ENCODE data around the gene EIF4E2. TPM values are rescaled to one million over a fixed set of nuclear protein-coding genes. Genes with fewer than 3 reads are reported as not detected.

The EIF4E2 gene
- total and polyA plus RNA-seq, 2 of the 4 experiments (the other 2 are of a cell fraction): 52.1 to 105 TPM

DNA sequence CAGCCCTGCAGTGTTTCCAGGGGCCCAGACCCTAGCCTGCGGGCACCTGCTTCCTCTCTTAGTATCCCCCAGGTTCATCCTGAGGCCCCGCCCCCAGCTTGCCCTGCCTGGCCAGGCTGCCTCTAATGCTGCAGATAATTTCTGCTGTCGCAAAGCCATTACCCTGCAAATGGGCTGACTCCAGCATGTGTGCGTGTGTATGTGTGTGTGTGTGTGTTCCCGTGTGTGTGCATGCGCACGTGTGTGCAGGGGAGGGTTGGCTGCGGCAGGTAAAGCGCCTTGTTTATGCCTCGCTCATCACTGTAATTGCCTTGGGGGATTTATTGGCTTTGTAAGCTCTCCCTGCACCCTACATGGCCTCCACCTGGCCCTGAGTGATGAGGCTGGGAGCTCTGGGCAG lies 37.9 kb upstream of the EIF4E2 start:
- H3K27ac ChIP-seq (ENCODE audit: insufficient read depth, low read length): no peak overlapping the region
- in situ Hi-C loops (cut with MboI; ENCODE audit: low sequenced_read_pairs) (no loop called here), intact Hi-C loops (cut with micrococcal nuclease) (no loop called here), dilution Hi-C loops (cut with HindIII; ENCODE audit: low sequenced_read_pairs, unreplicated experiment) (no loop called here)
- no peak overlapping the region for H3K4ac ChIP-seq (ENCODE audit: low read depth, low read length)
- H2BK20ac ChIP-seq (ENCODE audit: low read depth, low read length): no peak overlapping the region
- no peak overlapping the region for H2BK15ac ChIP-seq (ENCODE audit: low read depth, low read length)
- no peak overlapping the region for H3K14ac ChIP-seq (replicated peaks; ENCODE audit: low read depth, low read length)
- H3K4me1 ChIP-seq (ENCODE audit: control insufficient read depth, insufficient read depth, low read length): no peaks in the 10 kb centered on the region
- no peak overlapping the region for H2AFZ ChIP-seq (replicated peaks; ENCODE audit: low read length, poor library complexity)
- H3K9me3 ChIP-seq (ENCODE audit: control insufficient read depth, insufficient read depth, low read length): no peaks in the 10 kb centered on the region
- TF ChIP-seq, protein P1, sequence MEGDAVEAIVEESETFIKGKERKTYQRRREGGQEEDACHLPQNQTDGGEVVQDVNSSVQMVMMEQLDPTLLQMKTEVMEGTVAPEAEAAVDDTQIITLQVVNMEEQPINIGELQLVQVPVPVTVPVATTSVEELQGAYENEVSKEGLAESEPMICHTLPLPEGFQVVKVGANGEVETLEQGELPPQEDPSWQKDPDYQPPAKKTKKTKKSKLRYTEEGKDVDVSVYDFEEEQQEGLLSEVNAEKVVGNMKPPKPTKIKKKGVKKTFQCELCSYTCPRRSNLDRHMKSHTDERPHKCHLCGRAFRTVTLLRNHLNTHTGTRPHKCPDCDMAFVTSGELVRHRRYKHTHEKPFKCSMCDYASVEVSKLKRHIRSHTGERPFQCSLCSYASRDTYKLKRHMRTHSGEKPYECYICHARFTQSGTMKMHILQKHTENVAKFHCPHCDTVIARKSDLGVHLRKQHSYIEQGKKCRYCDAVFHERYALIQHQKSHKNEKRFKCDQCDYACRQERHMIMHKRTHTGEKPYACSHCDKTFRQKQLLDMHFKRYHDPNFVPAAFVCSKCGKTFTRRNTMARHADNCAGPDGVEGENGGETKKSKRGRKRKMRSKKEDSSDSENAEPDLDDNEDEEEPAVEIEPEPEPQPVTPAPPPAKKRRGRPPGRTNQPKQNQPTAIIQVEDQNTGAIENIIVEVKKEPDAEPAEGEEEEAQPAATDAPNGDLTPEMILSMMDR (conservative IDR thresholded peaks at IDR 0.05; ENCODE audit: low read depth, low read length): no peak
- TF ChIP-seq NFE2L2 (IDR thresholded peaks at IDR 0.05; ENCODE audit: low read depth, low read length) (no peak), MAFK (IDR thresholded peaks at IDR 0.05; ENCODE audit: low read depth, low read length) (no peak), RCOR1 (IDR thresholded peaks at IDR 0.05; ENCODE audit: insufficient replicate concordance, low read length) (no peak), SMC3 (IDR thresholded peaks at IDR 0.05; ENCODE audit: low read depth, low read length) (no peak), RAD21 (IDR thresholded peaks at IDR 0.05; ENCODE audit: low read length) (no peak), BHLHE40 (IDR thresholded peaks at IDR 0.05; ENCODE audit: low read depth, low read length) (no peak), RFX5 (IDR thresholded peaks at IDR 0.05; ENCODE audit: low read depth, low read length) (no peak), POLR2A (IDR thresholded peaks at IDR 0.05; ENCODE audit: low read depth, low read length) (no peak), MAZ (IDR thresholded peaks at IDR 0.05; ENCODE audit: borderline replicate concordance, low read depth, low read length) (no peak), MXI1 (IDR thresholded peaks at IDR 0.05; ENCODE audit: borderline replicate concordance, low read depth, low read length) (no peak), CEBPB (IDR thresholded peaks at IDR 0.05; ENCODE audit: low read depth, low read length) (no peak), CHD1 (IDR thresholded peaks at IDR 0.05; ENCODE audit: low read depth, low read length) (no peak), FOS (IDR thresholded peaks at IDR 0.05; ENCODE audit: low read depth, low read length) (no peak)
- TF ChIP-seq, protein P2, sequence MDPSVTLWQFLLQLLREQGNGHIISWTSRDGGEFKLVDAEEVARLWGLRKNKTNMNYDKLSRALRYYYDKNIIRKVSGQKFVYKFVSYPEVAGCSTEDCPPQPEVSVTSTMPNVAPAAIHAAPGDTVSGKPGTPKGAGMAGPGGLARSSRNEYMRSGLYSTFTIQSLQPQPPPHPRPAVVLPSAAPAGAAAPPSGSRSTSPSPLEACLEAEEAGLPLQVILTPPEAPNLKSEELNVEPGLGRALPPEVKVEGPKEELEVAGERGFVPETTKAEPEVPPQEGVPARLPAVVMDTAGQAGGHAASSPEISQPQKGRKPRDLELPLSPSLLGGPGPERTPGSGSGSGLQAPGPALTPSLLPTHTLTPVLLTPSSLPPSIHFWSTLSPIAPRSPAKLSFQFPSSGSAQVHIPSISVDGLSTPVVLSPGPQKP (IDR thresholded peaks at IDR 0.05; ENCODE audit: borderline replicate concordance, low read depth, low read length): no peak
- TF ChIP-seq, protein P3, sequence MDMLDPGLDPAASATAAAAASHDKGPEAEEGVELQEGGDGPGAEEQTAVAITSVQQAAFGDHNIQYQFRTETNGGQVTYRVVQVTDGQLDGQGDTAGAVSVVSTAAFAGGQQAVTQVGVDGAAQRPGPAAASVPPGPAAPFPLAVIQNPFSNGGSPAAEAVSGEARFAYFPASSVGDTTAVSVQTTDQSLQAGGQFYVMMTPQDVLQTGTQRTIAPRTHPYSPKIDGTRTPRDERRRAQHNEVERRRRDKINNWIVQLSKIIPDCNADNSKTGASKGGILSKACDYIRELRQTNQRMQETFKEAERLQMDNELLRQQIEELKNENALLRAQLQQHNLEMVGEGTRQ (IDR thresholded peaks at IDR 0.05; ENCODE audit: low read depth, low read length): no peak
- H2AK9ac ChIP-seq (replicated peaks; ENCODE audit: low read depth, low read length, poor library complexity): no peak overlapping the region
- H3K23ac ChIP-seq (ENCODE audit: low read depth, low read length): no peak overlapping the region
- H2BK120ac ChIP-seq (ENCODE audit: low read depth, low read length): no peak overlapping the region
- no peak overlapping the region for H3K4me2 ChIP-seq (ENCODE audit: low read depth, low read length)
- H2BK5ac ChIP-seq (ENCODE audit: low read depth, low read length, poor library complexity, severe bottlenecking): no peak overlapping the region
- no peak overlapping the region for H4K8ac ChIP-seq (ENCODE audit: low read depth in 2 of 2, low read length in 2 of 2)
- no peak overlapping the region for H4K5ac ChIP-seq (ENCODE audit: low read depth, low read length)
- no peaks in the 10 kb centered on the region for H3K36me3 ChIP-seq (ENCODE audit: control insufficient read depth, insufficient read depth, low read length)
- no peak overlapping the region for H3K9ac ChIP-seq (ENCODE audit: low read depth, low read length)
- WGBS, 2 experiments (ENCODE audit: extremely low coverage in 2 of 2, insufficient read length in 1 of 2): no CpG with 5 or more reads among the region's 10 CpGs
- BruUV-seq (replicated peaks): no TSS peak
- no peak for ATAC-seq (ENCODE audit: low read depth)
- no peaks in the 10 kb centered on the region for H3K9me1 ChIP-seq (ENCODE audit: insufficient read depth, low read length)
- ChIA-PET POLR2A (ENCODE audit: unreplicated experiment) (no interaction called here), CTCF (no interaction called here)
- H4K20me1 ChIP-seq (ENCODE audit: insufficient read depth, low read length): no peaks in the 10 kb centered on the region
- no peaks in the 10 kb centered on the region for H3K79me1 ChIP-seq (ENCODE audit: low read depth in 1 of 2, low read length in 2 of 2)
- no peak overlapping the region for H3K4me3 ChIP-seq (ENCODE audit: insufficient read depth, low read depth, low read length)
- H4K91ac ChIP-seq (ENCODE audit: insufficient read depth, low read depth, low read length): no peak overlapping the region
- no peak overlapping the region for H3K56ac ChIP-seq (ENCODE audit: extremely low read depth, insufficient read depth, low read length)
- peaks cover 39% of the 10 kb centered on the region for H3K27me3 ChIP-seq (ENCODE audit: control insufficient read depth, insufficient read depth, low read length)
- DNase-seq: no peak
- no peak overlapping the region for H3K18ac ChIP-seq (ENCODE audit: low read depth, low read length)
- H2AK5ac ChIP-seq (ENCODE audit: low read depth, low read length): no peak overlapping the region

Measured in IMR-90 (cell line).